Measurements from ENCODE around the gene C1orf52.
A peak's percentile ranks its signal among the peaks of the same experiment; 100 is the strongest.
"Not testable (repeated sequence)": the region's sequence is repeated elsewhere in the genome, so short reads cannot be mapped to it uniquely, and the experiment has no call there.

Gene C1orf52

GRCh38 chr1:85278853-85279314, 19.4 kb upstream of the C1orf52 start:
- no peak for DNase-seq (ENCODE audit: low spot score)

GRCh38 chr1:85277802-85278201, 18.3 kb upstream of the C1orf52 start:
- DNase-seq (ENCODE audit: low spot score), result no peak

GRCh38 chr1:85276978-85277639, 17.6 kb upstream of the C1orf52 start:
- no peak for DNase-seq (ENCODE audit: low spot score)

- DNase-seq (ENCODE audit: low spot score), result peak; percentile 95
Measured at GRCh38 chr1:85276215-85276977, 16.9 kb upstream of the C1orf52 start, which contains the start of gene BCL10. TSS of gene BCL10 (minus strand) at chr1:85276632. CDS start at chr1:85276352, 280 bp downstream.

- DNase-seq (ENCODE audit: low spot score), result no peak
Measured at GRCh38 chr1:85275701-85276214, 16.3 kb upstream of the C1orf52 start.

- no peak for DNase-seq (ENCODE audit: low spot score)
Measured at GRCh38 chr1:85274969-85275453, 15.5 kb upstream of the C1orf52 start.

- DNase-seq (ENCODE audit: low spot score), result no peak
Measured at GRCh38 chr1:85273397-85273796, 13.9 kb upstream of the C1orf52 start.

- no peak for DNase-seq (ENCODE audit: low spot score)
Measured at GRCh38 chr1:85268801-85269585, 9.5 kb upstream of the C1orf52 start.

- no peak for DNase-seq (ENCODE audit: low spot score)
Measured at GRCh38 chr1:85267313-85267712, 7.9 kb upstream of the C1orf52 start.

- no peak for DNase-seq (ENCODE audit: low spot score)
Measured at GRCh38 chr1:85264150-85264549, 4.7 kb upstream of the C1orf52 start.

- no peak for DNase-seq (ENCODE audit: low spot score)
Measured at GRCh38 chr1:85262985-85263384, 3.5 kb upstream of the C1orf52 start.

GRCh38 chr1:85259912-85260274, 431 bp upstream of the C1orf52 start:
- no peak for DNase-seq (ENCODE audit: low spot score)

- no peak for DNase-seq (ENCODE audit: low spot score)
Measured at GRCh38 chr1:85258536-85259117, 835 bp downstream of the C1orf52 start.

- not testable (repeated sequence) for DNase-seq (ENCODE audit: low spot score)
Measured at GRCh38 chr1:85249042-85249441, 10.4 kb downstream of the C1orf52 start.

- DNase-seq (ENCODE audit: low spot score), result no peak
Measured at GRCh38 chr1:85245891-85246290, 13.6 kb downstream of the C1orf52 start.

GRCh38 chr1:85245456-85245855, 14.0 kb downstream of the C1orf52 start:
- DNase-seq (ENCODE audit: low spot score), result no peak

GRCh38 chr1:85244271-85245061, 15.0 kb downstream of the C1orf52 start:
- DNase-seq (ENCODE audit: low spot score), result no peak

- DNase-seq (ENCODE audit: low spot score), result no peak
Measured at GRCh38 chr1:85243372-85243771, 16.1 kb downstream of the C1orf52 start.

- no peak for DNase-seq (ENCODE audit: low spot score)
Measured at GRCh38 chr1:85240643-85241042, 18.8 kb downstream of the C1orf52 start.

- no peak for DNase-seq (ENCODE audit: low spot score)
Measured at GRCh38 chr1:85240174-85240601, 19.3 kb downstream of the C1orf52 start.

GRCh38 chr1:85237613-85238012, 21.8 kb downstream of the C1orf52 start:
- no peak for DNase-seq (ENCODE audit: low spot score)

Data from SK-N-DZ (cell line).